KMS-11 (cell line): ENCODE data around the gene ALPK3.

Experiments used
- H2AFZ ChIP-seq: fragments of 200-600 bp; sonication (generic); 2 replicates; pipeline ENCODE4 v1.6.1; 2016; ENCODE audit warnings: antibody characterized with exemption, mixed run types, low read depth
- H3K27ac ChIP-seq: fragments of 200-600 bp; sonication (generic); 2 replicates; pipeline ENCODE4 v1.6.1; 2016; ENCODE audit warnings: mild to moderate bottlenecking, mixed run types
- H3K27me3 ChIP-seq: fragments of 200-600 bp; sonication (generic); 2 replicates; pipeline ENCODE4 v1.6.1; 2017; ENCODE audit warnings: mild to moderate bottlenecking, low read depth, mixed run types, moderate library complexity; ENCODE audit not compliant: insufficient read depth
- H3K36me3 ChIP-seq: fragments of 200-600 bp; sonication (generic); 2 replicates; pipeline ENCODE4 v1.6.1; 2017; ENCODE audit warnings: mild to moderate bottlenecking, mixed run types; ENCODE audit not compliant: insufficient read depth
- H3K4me1 ChIP-seq: fragments of 200-600 bp; sonication (generic); 2 replicates; pipeline ENCODE4 v1.6.1; 2016; ENCODE audit warnings: mild to moderate bottlenecking, low read depth, mixed run types; ENCODE audit not compliant: poor library complexity, severe bottlenecking
- H3K4me2 ChIP-seq: fragments of 200-600 bp; sonication (generic); 2 replicates; pipeline ENCODE4 v1.7.0; 2016; ENCODE audit warnings: mild to moderate bottlenecking, mixed run types
- H3K4me3 ChIP-seq: fragments of 200-600 bp; sonication (generic); IDR thresholded peaks from 2 replicates; pipeline ENCODE4 v1.6.1; 2017; ENCODE audit warnings: low read depth, low read length, mixed read lengths; ENCODE audit not compliant: insufficient read depth
- H3K79me2 ChIP-seq: fragments of 200-600 bp; sonication (generic); 2 replicates; pipeline ENCODE4 v1.6.1; 2016; ENCODE audit warnings: low read depth, mixed run types; ENCODE audit not compliant: insufficient read depth
- H3K9ac ChIP-seq: fragments of 200-600 bp; sonication (generic); 2 replicates; pipeline ENCODE4 v1.6.1; 2016; ENCODE audit warnings: mild to moderate bottlenecking, mixed run types
- H4K20me1 ChIP-seq: fragments of 200-600 bp; sonication (generic); 2 replicates; pipeline ENCODE4 v1.6.1; 2016; ENCODE audit warnings: mild to moderate bottlenecking, mixed run types; ENCODE audit not compliant: insufficient read depth
- TF ChIP-seq, protein P1 (sequence below): fragments of 200-600 bp; sonication (generic); conservative IDR thresholded peaks from 2 replicates; pipeline ENCODE4 v1.6.1; 2017; ENCODE audit warnings: low read depth, mild to moderate bottlenecking, antibody characterized with exemption, low read length, moderate library complexity, mixed read lengths

Gene ALPK3

DNA sequence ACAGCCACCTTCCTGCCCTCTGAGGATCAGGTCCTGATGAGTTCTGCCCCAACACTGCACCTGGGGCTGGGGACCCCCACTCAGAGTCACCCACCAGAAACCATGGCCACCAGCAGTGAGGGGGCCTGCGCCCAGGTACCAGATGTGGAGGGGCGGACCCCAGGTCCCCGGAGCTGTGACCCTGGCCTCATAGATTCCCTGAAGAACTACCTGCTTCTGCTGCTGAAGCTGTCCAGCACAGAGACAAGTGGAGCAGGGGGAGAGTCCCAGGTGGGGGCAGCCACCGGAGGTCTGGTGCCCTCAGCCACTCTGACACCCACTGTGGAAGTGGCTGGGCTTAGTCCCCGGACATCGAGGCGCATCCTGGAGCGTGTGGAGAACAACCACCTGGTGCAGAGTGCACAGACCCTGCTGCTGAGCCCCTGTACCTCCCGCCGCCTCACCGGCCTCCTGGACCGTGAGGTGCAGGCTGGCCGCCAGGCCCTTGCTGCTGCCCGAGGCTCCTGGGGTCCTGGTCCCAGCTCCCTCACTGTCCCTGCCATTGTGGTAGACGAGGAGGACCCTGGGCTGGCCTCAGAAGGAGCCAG lies 40.4 kb downstream of the ALPK3 start:
- Histone ChIP-seq H3K4me3 (no peak overlapping the region), H3K4me2 (no peak overlapping the region), H3K79me2 (no peaks in the 10 kb centered on the region), H3K27me3 (no peaks in the 10 kb centered on the region), H3K36me3 (no peaks in the 10 kb centered on the region), H3K9ac (no peak overlapping the region), H3K4me1 (no peaks in the 10 kb centered on the region), H3K27ac (no peak overlapping the region), H2AFZ (no peak overlapping the region), H4K20me1 (no peaks in the 10 kb centered on the region)
- TF ChIP-seq, protein P1, sequence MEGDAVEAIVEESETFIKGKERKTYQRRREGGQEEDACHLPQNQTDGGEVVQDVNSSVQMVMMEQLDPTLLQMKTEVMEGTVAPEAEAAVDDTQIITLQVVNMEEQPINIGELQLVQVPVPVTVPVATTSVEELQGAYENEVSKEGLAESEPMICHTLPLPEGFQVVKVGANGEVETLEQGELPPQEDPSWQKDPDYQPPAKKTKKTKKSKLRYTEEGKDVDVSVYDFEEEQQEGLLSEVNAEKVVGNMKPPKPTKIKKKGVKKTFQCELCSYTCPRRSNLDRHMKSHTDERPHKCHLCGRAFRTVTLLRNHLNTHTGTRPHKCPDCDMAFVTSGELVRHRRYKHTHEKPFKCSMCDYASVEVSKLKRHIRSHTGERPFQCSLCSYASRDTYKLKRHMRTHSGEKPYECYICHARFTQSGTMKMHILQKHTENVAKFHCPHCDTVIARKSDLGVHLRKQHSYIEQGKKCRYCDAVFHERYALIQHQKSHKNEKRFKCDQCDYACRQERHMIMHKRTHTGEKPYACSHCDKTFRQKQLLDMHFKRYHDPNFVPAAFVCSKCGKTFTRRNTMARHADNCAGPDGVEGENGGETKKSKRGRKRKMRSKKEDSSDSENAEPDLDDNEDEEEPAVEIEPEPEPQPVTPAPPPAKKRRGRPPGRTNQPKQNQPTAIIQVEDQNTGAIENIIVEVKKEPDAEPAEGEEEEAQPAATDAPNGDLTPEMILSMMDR: no peak

DNA sequence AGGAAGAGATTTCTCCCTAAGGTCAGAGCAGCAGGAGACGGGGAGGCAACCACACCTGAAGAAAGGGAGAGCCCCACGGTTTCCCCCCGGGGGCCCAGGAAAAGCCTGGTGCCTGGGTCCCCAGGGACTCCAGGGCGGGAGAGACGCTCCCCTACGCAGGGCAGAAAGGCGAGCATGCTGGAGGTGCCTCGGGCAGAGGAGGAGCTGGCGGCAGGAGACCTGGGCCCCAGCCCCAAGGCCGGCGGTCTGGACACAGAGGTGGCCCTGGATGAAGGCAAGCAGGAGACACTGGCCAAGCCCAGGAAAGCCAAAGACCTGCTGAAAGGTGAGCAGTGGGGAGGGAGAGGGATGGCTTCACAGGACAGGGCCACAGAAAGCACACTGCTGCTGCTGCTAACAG lies 41.1 kb downstream of the ALPK3 start:
- Histone ChIP-seq H3K36me3 (no peaks in the 10 kb centered on the region), H3K79me2 (no peaks in the 10 kb centered on the region), H3K4me2 (no peak overlapping the region), H4K20me1 (no peaks in the 10 kb centered on the region), H2AFZ (no peak overlapping the region), H3K9ac (no peak overlapping the region), H3K4me1 (no peaks in the 10 kb centered on the region), H3K27ac (no peak overlapping the region), H3K27me3 (no peaks in the 10 kb centered on the region), H3K4me3 (no peak overlapping the region)
- TF ChIP-seq, protein P1: no peak

DNA sequence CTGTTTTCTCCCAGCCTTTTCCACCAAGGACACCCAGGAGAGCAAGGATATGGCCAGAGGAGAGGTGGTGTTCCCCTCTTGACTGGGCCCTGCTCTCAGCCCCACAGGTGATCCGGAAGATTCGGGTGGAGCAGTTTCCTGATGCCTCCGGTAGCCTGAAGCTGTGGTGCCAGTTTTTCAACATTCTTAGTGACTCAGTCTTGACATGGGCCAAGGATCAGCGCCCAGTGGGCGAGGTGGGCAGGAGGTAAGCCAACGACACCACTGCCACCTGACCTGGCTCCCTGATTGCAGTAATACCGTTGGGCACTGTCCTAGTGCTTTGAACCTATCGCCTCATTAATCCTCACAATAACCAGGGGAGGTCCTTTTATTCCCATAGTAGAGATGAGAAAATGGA lies 42.0 kb downstream of the ALPK3 start:
- Histone ChIP-seq H3K79me2 (no peaks in the 10 kb centered on the region), H4K20me1 (no peaks in the 10 kb centered on the region), H3K4me3 (no peak overlapping the region), H3K36me3 (no peaks in the 10 kb centered on the region), H3K9ac (no peak overlapping the region), H3K4me1 (no peaks in the 10 kb centered on the region), H3K4me2 (no peak overlapping the region), H2AFZ (no peak overlapping the region), H3K27me3 (no peaks in the 10 kb centered on the region), H3K27ac (no peak overlapping the region)
- TF ChIP-seq, protein P1: no peak

DNA sequence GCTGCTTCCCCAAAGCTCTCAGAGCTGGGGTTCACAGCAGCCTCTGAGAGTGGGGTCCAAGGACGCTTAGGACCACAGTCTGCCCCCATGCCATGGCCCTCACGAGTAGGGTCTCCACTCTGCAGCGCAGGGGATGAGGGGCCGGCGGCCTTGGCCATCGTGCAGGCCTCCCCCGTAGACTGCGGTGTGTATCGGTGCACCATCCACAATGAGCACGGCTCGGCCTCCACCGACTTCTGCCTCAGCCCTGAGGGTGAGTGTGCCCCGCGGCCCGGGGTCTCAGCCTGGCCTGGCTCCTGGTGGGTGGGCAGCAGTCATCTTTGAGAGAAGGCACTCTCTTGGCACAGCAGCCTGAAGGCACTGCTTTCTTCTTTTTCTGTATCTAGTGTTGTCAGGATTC lies 42.5 kb downstream of the ALPK3 start:
- H3K36me3 ChIP-seq: no peaks in the 10 kb centered on the region
- no peak overlapping the region for H3K4me3 ChIP-seq
- no peaks in the 10 kb centered on the region for H4K20me1 ChIP-seq
- no peak overlapping the region for H2AFZ ChIP-seq
- no peak overlapping the region for H3K4me2 ChIP-seq
- TF ChIP-seq, protein P1: no peak
- no peak overlapping the region for H3K9ac ChIP-seq
- no peak overlapping the region for H3K27ac ChIP-seq
- no peaks in the 10 kb centered on the region for H3K79me2 ChIP-seq
- H3K27me3 ChIP-seq: no peaks in the 10 kb centered on the region
- no peaks in the 10 kb centered on the region for H3K4me1 ChIP-seq
